HEK293T (cell line): Measurements from ENCODE around the gene OR13C8.

Source experiments
- BHLHE40 ChIP-seq: fragments of 450-650 bp; IDR thresholded peaks from 2 replicates; pipeline ENCODE4 v1.6.1; 2016; ENCODE audit warnings: mild to moderate bottlenecking, moderate library complexity, borderline replicate concordance
- CTBP1 ChIP-seq: fragments of 450-650 bp; IDR thresholded peaks from 2 replicates; pipeline ENCODE4 v1.6.1; 2016; ENCODE audit warnings: borderline replicate concordance
- SP1 ChIP-seq: fragments of 450-650 bp; IDR thresholded peaks from 2 replicates; pipeline ENCODE4 v1.6.1; 2017

DNA sequence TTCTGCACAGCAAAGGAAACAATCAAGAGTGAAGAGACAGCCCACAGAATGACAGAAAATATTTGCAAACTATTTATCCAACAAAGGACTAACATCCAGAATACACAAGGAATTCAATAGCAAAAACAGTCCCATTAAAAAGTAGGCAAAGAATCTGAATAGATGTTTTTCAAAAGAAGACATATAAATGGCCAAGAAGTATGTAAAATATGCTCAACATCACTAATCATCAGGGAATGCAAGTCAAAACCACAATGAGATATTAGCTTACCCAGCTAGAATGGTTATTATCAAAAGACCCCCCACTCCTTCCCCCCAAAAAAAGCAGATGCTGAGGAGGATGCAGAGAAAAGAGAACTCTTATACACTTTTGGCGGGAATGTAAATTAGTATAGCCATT lies 13.4 kb upstream of the OR13C8 start:
- TF ChIP-seq SP1 (no peak), BHLHE40 (no peak), CTBP1 (no peak)
